Hepatocyte (in vitro differentiated cells): Measurements from ENCODE around the gene TBCD. TPM values are rescaled to one million over a fixed set of nuclear protein-coding genes. Genes with fewer than 3 reads are reported as not detected.

Source experiments
- DNase-seq: peaks from one replicate; pipeline ENCODE4 v3.0.0-alpha.2; 2016; ENCODE audit warnings: low spot score
- H2AFZ ChIP-seq: fragments of 200-600 bp; sonication (generic); 2 replicates; pipeline ENCODE4 v1.6.0; 2016; ENCODE audit warnings: antibody characterized with exemption, mild to moderate bottlenecking
- H3K27ac ChIP-seq: fragments of 200-600 bp; sonication (generic); 2 replicates; pipeline ENCODE4 v1.5.1; 2016; ENCODE audit warnings: mild to moderate bottlenecking
- H3K27me3 ChIP-seq: fragments of 200-600 bp; sonication (generic); 2 replicates; pipeline ENCODE4 v1.6.1; 2016
- H3K36me3 ChIP-seq: fragments of 200-600 bp; sonication (generic); replicated peaks from 2 replicates; pipeline ENCODE4 v1.5.1; 2016; ENCODE audit warnings: low read depth; ENCODE audit not compliant: insufficient read depth
- H3K4me1 ChIP-seq: fragments of 200-600 bp; sonication (generic); 2 replicates; pipeline ENCODE4 v1.5.1; 2016; ENCODE audit warnings: mild to moderate bottlenecking, moderate library complexity; ENCODE audit not compliant: insufficient read depth
- H3K4me2 ChIP-seq: fragments of 200-600 bp; sonication (generic); 2 replicates; pipeline ENCODE4 v1.6.0; 2016
- H3K4me3 ChIP-seq: fragments of 200-600 bp; sonication (generic); 2 replicates; pipeline ENCODE4 v1.5.1; 2016; ENCODE audit warnings: mild to moderate bottlenecking
- H3K79me2 ChIP-seq: fragments of 200-600 bp; sonication (generic); 2 replicates; pipeline ENCODE4 v1.6.0; 2017; ENCODE audit warnings: mild to moderate bottlenecking
- H3K9me2 ChIP-seq: fragments of 200-600 bp; sonication (generic); replicated peaks from 2 replicates; pipeline ENCODE4 v1.6.0; 2017; ENCODE audit warnings: mild to moderate bottlenecking; ENCODE audit not compliant: insufficient read depth
- H3K9me3 ChIP-seq: fragments of 200-600 bp; sonication (generic); 2 replicates; pipeline ENCODE4 v1.5.1; 2016; ENCODE audit warnings: low read depth, mild to moderate bottlenecking
- H4K20me1 ChIP-seq: fragments of 200-600 bp; sonication (generic); 2 replicates; pipeline ENCODE4 v1.6.0; 2016; ENCODE audit warnings: mild to moderate bottlenecking; ENCODE audit not compliant: insufficient read depth, poor library complexity, severe bottlenecking
- CTCF ChIP-seq: fragments of 200-600 bp; sonication (generic); IDR thresholded peaks from 2 replicates; pipeline ENCODE4 v1.5.1; 2016; ENCODE audit warnings: antibody characterized with exemption, mild to moderate bottlenecking; ENCODE audit not compliant: poor library complexity
- EZH2 ChIP-seq: fragments of 200-600 bp; sonication (generic); IDR thresholded peaks from 2 replicates; pipeline ENCODE4 v1.6.1; 2016; ENCODE audit warnings: antibody characterized with exemption, mild to moderate bottlenecking, borderline replicate concordance
- EZH2phosphoT487 ChIP-seq: fragments of 200-600 bp; sonication (generic); IDR thresholded peaks from one replicate; pipeline ENCODE4 v1.6.1; 2018; ENCODE audit warnings: antibody characterized with exemption, mild to moderate bottlenecking, low read depth, moderate library complexity; ENCODE audit not compliant: unreplicated experiment, severe bottlenecking
- WGBS: methylation state at CpG from one replicate; pipeline ENCODE4 v1.1.6; 2016; ENCODE audit warnings: low lambda C conversion rate; ENCODE audit errors: missing lambda C conversion rate; 5-methylcytosine and 5-hydroxymethylcytosine counted together
- polyA plus RNA-seq: library from polyadenylated mRNA; unstranded; fragments of >200 nt; fragmentation: Nextera tagmentation; extraction: Ambion mirVana; gene quantifications from 2 replicates; pipeline ENCODE4 v1.2.1, GENCODE V29; 2016
- total RNA-seq: library from RNA; depleted of rRNA; stranded (reverse); fragments of >200 nt; gene quantifications from 2 replicates; pipeline ENCODE4 v1.2.3, GENCODE V29; 2014

The TBCD gene
- total and polyA plus RNA-seq, 2 experiments from 2014 or later: 24.5 to 41.5 TPM

DNA sequence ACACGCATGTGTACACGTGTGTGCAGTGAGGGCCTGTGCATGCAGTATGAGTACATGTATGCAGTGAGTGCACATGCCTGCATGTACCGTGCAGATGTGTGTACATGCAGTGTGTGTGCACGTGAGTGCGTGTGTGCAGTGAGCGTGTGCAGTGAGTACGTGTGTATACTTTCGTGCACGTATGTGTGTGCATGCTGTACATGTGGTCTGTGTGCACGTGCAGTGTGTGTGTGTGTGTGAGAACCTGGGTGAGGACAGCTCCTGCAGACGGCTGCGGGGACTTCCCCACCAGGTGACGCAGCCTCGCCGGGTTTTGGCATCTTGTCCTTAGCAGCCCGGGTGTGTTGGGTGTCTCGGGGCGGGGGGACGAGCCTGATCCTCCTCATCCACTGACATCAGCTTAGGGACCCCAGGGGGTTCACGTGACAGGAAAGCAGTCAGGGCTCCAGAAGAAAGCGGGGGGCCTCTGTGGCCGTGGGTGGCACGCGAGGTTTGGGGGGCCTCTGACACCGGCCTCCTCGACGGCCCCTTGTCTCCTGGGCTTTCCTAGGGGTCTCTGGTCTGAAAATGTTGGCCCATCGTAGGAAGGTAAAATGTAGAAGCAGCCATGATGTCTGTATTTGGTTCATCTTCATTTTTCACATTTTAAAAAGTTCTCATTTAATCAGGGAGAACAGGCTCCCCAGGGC is 207.5 kb downstream of the TBCD start:
- no peaks in the 10 kb centered on the region for H3K79me2 ChIP-seq
- H2AFZ ChIP-seq: no peak overlapping the region
- WGBS: 97% methylated on average over 28 of the region's 28 CpGs
- no peak overlapping the region for H3K4me2 ChIP-seq
- no peak overlapping the region for H3K4me3 ChIP-seq
- no peaks in the 10 kb centered on the region for H3K27me3 ChIP-seq
- H4K20me1 ChIP-seq: no peaks in the 10 kb centered on the region
- H3K9me3 ChIP-seq: peaks cover 7% of the 10 kb centered on the region
- no peaks in the 10 kb centered on the region for H3K36me3 ChIP-seq
- no peak for DNase-seq
- TF ChIP-seq CTCF (no peak), EZH2 (no peak), EZH2phosphoT487 (no peak)
- H3K27ac ChIP-seq: no peak overlapping the region
- H3K4me1 ChIP-seq: peaks cover 5% of the 10 kb centered on the region
- no peaks in the 10 kb centered on the region for H3K9me2 ChIP-seq

GRCh38 chr17:82959990-82960418 is 208.1 kb downstream of the TBCD start:
- H3K36me3 ChIP-seq: no peaks in the 10 kb centered on the region
- H3K9me2 ChIP-seq: no peaks in the 10 kb centered on the region
- no peak overlapping the region for H3K4me3 ChIP-seq
- H4K20me1 ChIP-seq: no peaks in the 10 kb centered on the region
- no peak overlapping the region for H2AFZ ChIP-seq
- WGBS: 97% methylated on average over 20 of the region's 23 CpGs
- peaks cover 3% of the 10 kb centered on the region for H3K9me3 ChIP-seq
- peaks cover 5% of the 10 kb centered on the region for H3K4me1 ChIP-seq
- no peak overlapping the region for H3K4me2 ChIP-seq
- H3K79me2 ChIP-seq: no peaks in the 10 kb centered on the region
- H3K27me3 ChIP-seq: no peaks in the 10 kb centered on the region
- TF ChIP-seq EZH2phosphoT487 (no peak), CTCF (no peak), EZH2 (no peak)
- H3K27ac ChIP-seq: no peak overlapping the region
- no peak for DNase-seq

DNA sequence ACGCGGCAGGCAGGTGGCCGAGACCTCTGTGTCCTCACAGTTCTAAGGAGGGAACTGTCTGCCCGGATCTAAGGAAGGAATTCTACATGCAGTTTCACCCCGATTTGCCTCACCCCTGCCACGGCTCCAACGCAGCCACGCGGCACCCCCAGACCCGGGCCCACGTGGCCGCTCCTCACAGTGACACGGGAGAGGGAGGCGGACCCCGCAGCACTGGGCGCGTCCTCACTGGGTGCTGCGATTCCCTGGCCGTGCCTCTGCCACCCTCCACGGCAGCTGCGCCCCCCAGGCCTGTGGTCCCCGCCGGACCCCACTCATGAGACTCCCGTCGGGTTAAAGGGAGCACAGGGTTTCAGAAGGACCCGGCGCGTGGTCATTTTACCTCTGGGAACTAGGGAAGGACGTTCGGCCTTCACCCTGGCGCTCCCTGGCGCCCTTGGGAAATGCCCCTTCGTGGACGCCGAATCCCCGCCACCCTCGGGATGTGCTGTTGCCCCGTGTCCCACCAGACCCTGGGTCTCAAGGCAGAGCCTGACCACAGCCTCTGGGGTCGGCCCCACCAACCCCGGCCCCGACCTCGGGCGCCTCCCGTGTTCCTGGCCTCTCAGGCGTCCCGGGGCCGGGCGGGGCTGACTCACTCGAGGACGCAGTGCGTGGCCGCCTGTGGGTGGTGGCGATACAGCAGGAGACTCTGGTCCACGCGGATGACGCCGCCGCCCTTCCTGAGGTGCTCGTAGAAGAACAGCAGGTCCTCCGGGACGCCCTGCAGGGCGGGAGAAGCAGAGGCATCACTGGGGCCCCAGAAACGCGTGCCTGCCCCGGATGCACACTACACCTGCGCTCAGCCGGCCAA is 208.8 kb downstream of the TBCD start:
- no peak for DNase-seq
- no peaks in the 10 kb centered on the region for H3K79me2 ChIP-seq
- no peaks in the 10 kb centered on the region for H3K9me2 ChIP-seq
- H3K4me2 ChIP-seq: no peak overlapping the region
- H4K20me1 ChIP-seq: no peaks in the 10 kb centered on the region
- H3K27me3 ChIP-seq: no peaks in the 10 kb centered on the region
- H3K9me3 ChIP-seq: no peaks in the 10 kb centered on the region
- H3K4me1 ChIP-seq: peaks cover 5% of the 10 kb centered on the region
- no peak for TF ChIP-seq CTCF
- no peak for TF ChIP-seq EZH2phosphoT487
- no peak for TF ChIP-seq EZH2
- WGBS: 97% methylated on average over 44 of the region's 67 CpGs
- no peak overlapping the region for H2AFZ ChIP-seq
- H3K4me3 ChIP-seq: no peak overlapping the region
- no peaks in the 10 kb centered on the region for H3K36me3 ChIP-seq
- no peak overlapping the region for H3K27ac ChIP-seq
